Stomach (tissue), 4 donors: ENCODE results near the gene IL2RA.

Source experiments
- CTCF ChIP-seq, 7 experiments: fragments of 450-650 bp in 4 of 7; fragments of 200-600 bp in 3 of 7; sonication (generic) in 3 of 7; IDR thresholded peaks; one replicate each; pipeline ENCODE4 v1.5.1; 2016 to 2019; ENCODE audit warnings: antibody characterized with exemption in 7 of 7, control low read depth in 2 of 7, mild to moderate bottlenecking in 1 of 7
- EP300 ChIP-seq: sonication (generic); formaldehyde crosslinking; IDR thresholded peaks from one replicate; pipeline ENCODE4 v1.6.1; 2017; ENCODE audit warnings: antibody characterized with exemption
- POLR2A ChIP-seq, 4 donors: fragments of 450-650 bp; IDR thresholded peaks; one replicate each; pipeline ENCODE4 v1.6.1; 2016; ENCODE audit warnings: antibody characterized with exemption in 4 of 4, control low read depth in 2 of 4, mild to moderate bottlenecking in 1 of 4, moderate library complexity in 1 of 4
- POLR2AphosphoS5 ChIP-seq, 3 donors: sonication (generic); formaldehyde crosslinking; IDR thresholded peaks; one replicate each; pipeline ENCODE4 v1.6.1; 2016; ENCODE audit warnings: antibody characterized with exemption in 3 of 3

DNA sequence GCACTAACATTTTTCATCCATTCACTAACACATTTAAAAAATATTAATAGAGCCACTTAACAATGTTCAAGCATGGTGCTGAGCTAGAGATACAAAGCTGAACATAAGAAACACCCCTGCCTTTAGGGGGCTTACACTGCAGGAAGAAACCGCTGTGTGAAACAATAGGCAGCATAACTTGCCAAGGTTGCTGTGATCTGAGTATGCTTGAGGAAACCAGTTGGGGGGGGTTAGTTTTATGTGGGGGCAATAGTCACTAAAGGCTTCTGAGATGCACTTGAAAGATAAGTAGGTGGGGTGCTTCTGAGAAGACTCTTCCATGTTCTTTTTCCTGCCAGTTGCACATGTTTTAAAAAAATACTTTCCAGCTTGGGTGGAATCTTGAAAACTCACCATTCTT lies 29.5 kb upstream of the IL2RA start:
- no peak for TF ChIP-seq CTCF (IDR thresholded peaks at IDR 0.05)
- no peak for TF ChIP-seq POLR2AphosphoS5 (IDR thresholded peaks at IDR 0.05)
- no peak for TF ChIP-seq POLR2A (IDR thresholded peaks at IDR 0.05)
- no peak for TF ChIP-seq EP300
